OCI-LY7 (cell line): ENCODE data around the gene CCDC81.

Source experiments
- EZH2phosphoT487 ChIP-seq: fragments of 200-600 bp; sonication (generic); IDR thresholded peaks from 2 replicates; pipeline ENCODE4 v1.6.1; 2018; ENCODE audit warnings: low read depth, borderline replicate concordance, mild to moderate bottlenecking, mixed run types, antibody characterized with exemption, low read length, moderate library complexity, mixed read lengths
- TF ChIP-seq, protein P1 (sequence below): fragments of 200-600 bp; sonication (generic); conservative IDR thresholded peaks from 2 replicates; pipeline ENCODE4 v1.5.1; 2014; ENCODE audit warnings: mild to moderate bottlenecking, antibody characterized with exemption, low read length, moderate library complexity, mixed read lengths

GRCh38 chr11:86418513-86418912, 43.8 kb downstream of the CCDC81 start:
- TF ChIP-seq, protein P1, sequence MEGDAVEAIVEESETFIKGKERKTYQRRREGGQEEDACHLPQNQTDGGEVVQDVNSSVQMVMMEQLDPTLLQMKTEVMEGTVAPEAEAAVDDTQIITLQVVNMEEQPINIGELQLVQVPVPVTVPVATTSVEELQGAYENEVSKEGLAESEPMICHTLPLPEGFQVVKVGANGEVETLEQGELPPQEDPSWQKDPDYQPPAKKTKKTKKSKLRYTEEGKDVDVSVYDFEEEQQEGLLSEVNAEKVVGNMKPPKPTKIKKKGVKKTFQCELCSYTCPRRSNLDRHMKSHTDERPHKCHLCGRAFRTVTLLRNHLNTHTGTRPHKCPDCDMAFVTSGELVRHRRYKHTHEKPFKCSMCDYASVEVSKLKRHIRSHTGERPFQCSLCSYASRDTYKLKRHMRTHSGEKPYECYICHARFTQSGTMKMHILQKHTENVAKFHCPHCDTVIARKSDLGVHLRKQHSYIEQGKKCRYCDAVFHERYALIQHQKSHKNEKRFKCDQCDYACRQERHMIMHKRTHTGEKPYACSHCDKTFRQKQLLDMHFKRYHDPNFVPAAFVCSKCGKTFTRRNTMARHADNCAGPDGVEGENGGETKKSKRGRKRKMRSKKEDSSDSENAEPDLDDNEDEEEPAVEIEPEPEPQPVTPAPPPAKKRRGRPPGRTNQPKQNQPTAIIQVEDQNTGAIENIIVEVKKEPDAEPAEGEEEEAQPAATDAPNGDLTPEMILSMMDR: no peak
- no peak for TF ChIP-seq EZH2phosphoT487
